Measurements from ENCODE around the gene SPATA9.

The SPATA9 gene

GRCh38 chr5:95701074-95701473, 18.3 kb upstream of the SPATA9 start:
- H3K4me1 ChIP-seq (ENCODE audit: insufficient read depth, low read length): peaks cover 5% of the 10 kb centered on the region

GRCh38 chr5:95699337-95699736, 16.5 kb upstream of the SPATA9 start:
- Histone ChIP-seq H3K9ac (ENCODE audit: low read length) (no peak overlapping the region), H3K27ac (ENCODE audit: low read depth, low read length) (no peak overlapping the region), H3K27me3 (ENCODE audit: control insufficient read depth in 1 of 2, insufficient read depth in 2 of 2, low read length in 2 of 2) (no peaks in the 10 kb centered on the region), H3K4me3 (ENCODE audit: low read depth in 1 of 2, low read length in 2 of 2) (no peak overlapping the region), H3K4me1 (ENCODE audit: insufficient read depth, low read length) (peaks cover 5% of the 10 kb centered on the region), H3K36me3 (ENCODE audit: insufficient read depth, low read length) (no peaks in the 10 kb centered on the region), H3K9me3 (ENCODE audit: low read length) (no peaks in the 10 kb centered on the region)

More at GRCh38 chr5:95701074-95701473, 18.3 kb upstream of the SPATA9 start:
- Histone ChIP-seq H3K36me3 (ENCODE audit: insufficient read depth, low read length) (no peaks in the 10 kb centered on the region), H3K27ac (ENCODE audit: low read depth, low read length) (no peak overlapping the region), H3K9me3 (ENCODE audit: low read length) (no peaks in the 10 kb centered on the region), H3K9ac (ENCODE audit: low read length) (no peak overlapping the region), H3K27me3 (ENCODE audit: control insufficient read depth in 1 of 2, insufficient read depth in 2 of 2, low read length in 2 of 2) (no peaks in the 10 kb centered on the region), H3K4me3 (ENCODE audit: low read depth in 1 of 2, low read length in 2 of 2) (no peak overlapping the region)

DNA sequence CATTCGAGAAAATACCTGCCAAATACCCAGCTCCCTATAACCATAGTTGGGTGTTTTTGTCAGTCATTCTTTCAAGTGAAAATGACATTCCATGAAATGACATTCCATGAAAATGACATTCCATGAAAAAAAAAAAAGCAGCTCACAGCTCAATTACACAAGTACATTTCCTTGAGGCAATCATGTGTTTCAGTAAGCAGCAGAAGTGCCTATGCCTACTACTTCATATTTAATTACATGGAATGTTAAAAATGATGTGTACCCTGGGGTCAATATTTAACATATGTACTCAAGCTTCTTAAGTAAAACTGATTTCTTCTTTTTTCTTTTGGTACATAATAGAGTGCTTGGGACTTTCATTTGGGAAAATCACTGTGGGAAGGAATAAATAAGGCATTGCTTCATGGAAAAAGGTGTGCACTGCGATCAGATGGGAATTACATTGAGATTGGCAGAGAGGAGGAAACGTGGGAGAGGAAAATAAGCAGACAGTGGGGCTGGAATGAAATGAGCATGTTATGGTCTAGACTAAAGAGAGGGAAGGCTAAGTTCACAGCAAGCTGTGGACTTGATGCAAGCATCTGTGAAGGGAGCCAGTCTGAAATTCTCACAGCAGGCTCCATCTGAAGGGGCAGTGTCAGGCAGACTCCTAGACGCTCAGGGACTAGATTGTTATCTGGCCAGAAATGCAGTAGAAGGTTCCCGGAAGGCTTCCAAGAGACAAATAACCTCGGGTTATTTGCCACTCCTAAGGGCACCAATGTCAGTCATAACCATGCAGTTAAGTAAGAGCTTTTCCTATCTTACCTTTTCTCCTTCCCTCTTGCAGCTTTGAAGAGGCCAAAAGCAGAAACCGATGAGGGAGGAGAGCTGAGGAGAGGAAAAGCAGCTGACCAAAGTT, 15.2 kb upstream of the SPATA9 start:
- H3K9me3 ChIP-seq (ENCODE audit: low read length): no peaks in the 10 kb centered on the region
- no peaks in the 10 kb centered on the region for H3K36me3 ChIP-seq (ENCODE audit: insufficient read depth, low read length)
- no peaks in the 10 kb centered on the region for H3K27me3 ChIP-seq (ENCODE audit: control insufficient read depth in 1 of 2, insufficient read depth in 2 of 2, low read length in 2 of 2)
- H3K4me3 ChIP-seq (ENCODE audit: low read depth in 1 of 2, low read length in 2 of 2): no peak overlapping the region
- H3K9ac ChIP-seq (ENCODE audit: low read length): no peak overlapping the region
- peaks cover 5% of the 10 kb centered on the region for H3K4me1 ChIP-seq (ENCODE audit: insufficient read depth, low read length)
- no peak overlapping the region for H3K27ac ChIP-seq (ENCODE audit: low read depth, low read length)

GRCh38 chr5:95690333-95690732, 7.5 kb upstream of the SPATA9 start:
- Histone ChIP-seq H3K4me1 (ENCODE audit: insufficient read depth, low read length) (no peaks in the 10 kb centered on the region), H3K27me3 (ENCODE audit: control insufficient read depth in 1 of 2, insufficient read depth in 2 of 2, low read length in 2 of 2) (no peaks in the 10 kb centered on the region), H3K27ac (ENCODE audit: low read depth, low read length) (no peak overlapping the region), H3K36me3 (ENCODE audit: insufficient read depth, low read length) (no peaks in the 10 kb centered on the region), H3K9ac (ENCODE audit: low read length) (no peak overlapping the region), H3K4me3 (ENCODE audit: low read depth in 1 of 2, low read length in 2 of 2) (no peak overlapping the region), H3K9me3 (ENCODE audit: low read length) (no peaks in the 10 kb centered on the region)

- Histone ChIP-seq H3K4me1 (ENCODE audit: insufficient read depth, low read length) (no peaks in the 10 kb centered on the region), H3K27me3 (ENCODE audit: control insufficient read depth in 1 of 2, insufficient read depth in 2 of 2, low read length in 2 of 2) (no peaks in the 10 kb centered on the region), H3K4me3 (ENCODE audit: low read depth in 1 of 2, low read length in 2 of 2) (no peak overlapping the region), H3K36me3 (ENCODE audit: insufficient read depth, low read length) (no peaks in the 10 kb centered on the region), H3K27ac (ENCODE audit: low read depth, low read length) (no peak overlapping the region), H3K9ac (ENCODE audit: low read length) (no peak overlapping the region), H3K9me3 (ENCODE audit: low read length) (no peaks in the 10 kb centered on the region)
Measured at GRCh38 chr5:95689680-95690079, 6.9 kb upstream of the SPATA9 start.

- no peaks in the 10 kb centered on the region for H3K27me3 ChIP-seq (ENCODE audit: control insufficient read depth in 1 of 2, insufficient read depth in 2 of 2, low read length in 2 of 2)
- no peaks in the 10 kb centered on the region for H3K36me3 ChIP-seq (ENCODE audit: insufficient read depth, low read length)
- H3K4me1 ChIP-seq (ENCODE audit: insufficient read depth, low read length): no peaks in the 10 kb centered on the region
- H3K9ac ChIP-seq (ENCODE audit: low read length): no peak overlapping the region
- no peak overlapping the region for H3K4me3 ChIP-seq (ENCODE audit: low read depth in 1 of 2, low read length in 2 of 2)
- H3K9me3 ChIP-seq (ENCODE audit: low read length): no peaks in the 10 kb centered on the region
- no peak overlapping the region for H3K27ac ChIP-seq (ENCODE audit: low read depth, low read length)
Measured at GRCh38 chr5:95686651-95687050, 3.9 kb upstream of the SPATA9 start.

- H3K27me3 ChIP-seq (ENCODE audit: control insufficient read depth in 1 of 2, insufficient read depth in 2 of 2, low read length in 2 of 2): no peaks in the 10 kb centered on the region
- H3K9ac ChIP-seq (ENCODE audit: low read length): no peak overlapping the region
- H3K9me3 ChIP-seq (ENCODE audit: low read length): no peaks in the 10 kb centered on the region
- H3K4me3 ChIP-seq (ENCODE audit: low read depth in 1 of 2, low read length in 2 of 2): no peak overlapping the region
- no peaks in the 10 kb centered on the region for H3K4me1 ChIP-seq (ENCODE audit: insufficient read depth, low read length)
- no peaks in the 10 kb centered on the region for H3K36me3 ChIP-seq (ENCODE audit: insufficient read depth, low read length)
- H3K27ac ChIP-seq (ENCODE audit: low read depth, low read length): no peak overlapping the region
Measured at GRCh38 chr5:95684361-95684760, 1.6 kb upstream of the SPATA9 start.

DNA sequence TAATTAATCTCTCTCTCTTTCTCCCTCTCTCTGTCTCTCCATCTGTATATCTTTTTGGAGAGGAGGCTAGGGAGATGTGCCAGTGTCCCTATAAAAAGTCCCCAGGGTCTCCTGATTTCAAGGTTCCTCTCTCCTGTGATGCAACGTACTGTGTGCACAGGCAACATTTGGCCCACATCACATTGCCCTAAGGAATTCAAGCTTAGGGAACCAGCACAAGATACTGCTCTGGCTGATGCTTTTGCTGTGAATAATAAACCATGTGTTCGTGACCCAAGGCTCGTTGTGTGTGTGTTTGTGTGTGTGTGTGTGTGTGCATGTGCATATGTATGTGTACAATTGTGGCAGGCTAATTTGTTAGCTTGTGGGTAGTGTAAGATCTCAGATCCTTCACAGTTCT, 9.7 kb downstream of the SPATA9 start:
- no peak overlapping the region for H3K9ac ChIP-seq (ENCODE audit: low read length)
- H3K27me3 ChIP-seq (ENCODE audit: control insufficient read depth in 1 of 2, insufficient read depth in 2 of 2, low read length in 2 of 2): no peaks in the 10 kb centered on the region
- no peak overlapping the region for H3K27ac ChIP-seq (ENCODE audit: low read depth, low read length)
- H3K9me3 ChIP-seq (ENCODE audit: low read length): no peaks in the 10 kb centered on the region
- H3K4me3 ChIP-seq (ENCODE audit: low read depth in 1 of 2, low read length in 2 of 2): no peak overlapping the region
- H3K4me1 ChIP-seq (ENCODE audit: insufficient read depth, low read length): peaks cover 20% of the 10 kb centered on the region
- H3K36me3 ChIP-seq (ENCODE audit: insufficient read depth, low read length): no peaks in the 10 kb centered on the region

GRCh38 chr5:95672641-95673040, 10.2 kb downstream of the SPATA9 start:
- H3K27me3 ChIP-seq (ENCODE audit: control insufficient read depth in 1 of 2, insufficient read depth in 2 of 2, low read length in 2 of 2): no peaks in the 10 kb centered on the region
- H3K4me1 ChIP-seq (ENCODE audit: insufficient read depth, low read length): peaks cover 20% of the 10 kb centered on the region
- no peaks in the 10 kb centered on the region for H3K36me3 ChIP-seq (ENCODE audit: insufficient read depth, low read length)
- no peak overlapping the region for H3K27ac ChIP-seq (ENCODE audit: low read depth, low read length)
- no peak overlapping the region for H3K9ac ChIP-seq (ENCODE audit: low read length)
- no peaks in the 10 kb centered on the region for H3K9me3 ChIP-seq (ENCODE audit: low read length)
- H3K4me3 ChIP-seq (ENCODE audit: low read depth in 1 of 2, low read length in 2 of 2): no peak overlapping the region

DNA sequence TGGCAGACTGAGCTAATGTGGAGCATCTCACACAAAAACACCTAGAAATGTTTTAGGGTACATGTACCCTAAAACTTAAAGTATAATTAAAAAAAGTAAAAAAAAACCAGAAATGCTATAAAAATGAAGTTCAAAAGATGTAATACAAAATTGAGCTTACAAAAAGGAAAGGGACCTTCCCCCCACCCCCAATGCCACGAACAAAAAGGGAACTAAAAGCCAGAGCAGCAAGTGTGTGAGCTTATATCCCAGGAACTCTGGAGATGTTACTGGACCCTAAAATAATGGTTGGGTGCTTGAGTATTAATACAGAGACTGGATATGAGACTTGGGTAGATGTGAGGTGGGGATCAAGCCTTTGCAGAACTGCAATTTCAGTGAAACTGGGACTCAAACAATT, 11.0 kb downstream of the SPATA9 start:
- Histone ChIP-seq H3K36me3 (ENCODE audit: insufficient read depth, low read length) (no peaks in the 10 kb centered on the region), H3K9ac (ENCODE audit: low read length) (no peak overlapping the region), H3K27me3 (ENCODE audit: control insufficient read depth in 1 of 2, insufficient read depth in 2 of 2, low read length in 2 of 2) (no peaks in the 10 kb centered on the region), H3K4me1 (ENCODE audit: insufficient read depth, low read length) (peaks cover 20% of the 10 kb centered on the region), H3K4me3 (ENCODE audit: low read depth in 1 of 2, low read length in 2 of 2) (no peak overlapping the region), H3K27ac (ENCODE audit: low read depth, low read length) (no peak overlapping the region), H3K9me3 (ENCODE audit: low read length) (no peaks in the 10 kb centered on the region)

- H3K4me3 ChIP-seq (ENCODE audit: low read depth in 1 of 2, low read length in 2 of 2): no peak overlapping the region
- no peaks in the 10 kb centered on the region for H3K9me3 ChIP-seq (ENCODE audit: low read length)
- H3K36me3 ChIP-seq (ENCODE audit: insufficient read depth, low read length): no peaks in the 10 kb centered on the region
- peaks cover 20% of the 10 kb centered on the region for H3K4me1 ChIP-seq (ENCODE audit: insufficient read depth, low read length)
- no peak overlapping the region for H3K9ac ChIP-seq (ENCODE audit: low read length)
- H3K27ac ChIP-seq (ENCODE audit: low read depth, low read length): peak overlapping the region; percentile 70
- no peaks in the 10 kb centered on the region for H3K27me3 ChIP-seq (ENCODE audit: control insufficient read depth in 1 of 2, insufficient read depth in 2 of 2, low read length in 2 of 2)
Measured at GRCh38 chr5:95670568-95670967, 12.2 kb downstream of the SPATA9 start.

- Histone ChIP-seq H3K9ac (ENCODE audit: low read length) (no peak overlapping the region), H3K27ac (ENCODE audit: low read depth, low read length) (peak overlapping the region; percentile 70), H3K36me3 (ENCODE audit: insufficient read depth, low read length) (no peaks in the 10 kb centered on the region), H3K27me3 (ENCODE audit: control insufficient read depth in 1 of 2, insufficient read depth in 2 of 2, low read length in 2 of 2) (no peaks in the 10 kb centered on the region), H3K4me3 (ENCODE audit: low read depth in 1 of 2, low read length in 2 of 2) (no peak overlapping the region), H3K9me3 (ENCODE audit: low read length) (no peaks in the 10 kb centered on the region), H3K4me1 (ENCODE audit: insufficient read depth, low read length) (peaks cover 20% of the 10 kb centered on the region)
Measured at GRCh38 chr5:95669985-95670384, 12.8 kb downstream of the SPATA9 start.
